HG02840 (cell line): ENCODE results near the gene HECTD2.
"Not testable (repeated sequence)": the region's sequence is repeated elsewhere in the genome, so short reads cannot be mapped to it uniquely, and the experiment has no call there.

ENCODE experiments used
- ATAC-seq: cut with Tn5 transposase; IDR thresholded peaks from one replicate; pipeline ENCODE4 v1.9.1; 2021; ENCODE audit warnings: mild to moderate bottlenecking, moderate library complexity, moderate number of reproducible peaks; ENCODE audit not compliant: unreplicated experiment, low FRiP score

Gene HECTD2

GRCh38 chr10:91534789-91535188 lies 124.6 kb downstream of the HECTD2 start:
- ATAC-seq = not testable (repeated sequence)

- ATAC-seq = no peak
Observed at GRCh38 chr10:91536111-91536510, 126.0 kb downstream of the HECTD2 start.

GRCh38 chr10:91536733-91537132 lies 126.6 kb downstream of the HECTD2 start:
- no peak for ATAC-seq

- no peak for ATAC-seq
Observed at GRCh38 chr10:91537614-91538383, 127.7 kb downstream of the HECTD2 start.

GRCh38 chr10:91539930-91540329 lies 129.8 kb downstream of the HECTD2 start:
- ATAC-seq = no peak

- no peak for ATAC-seq
Observed at GRCh38 chr10:91540733-91541132, 130.6 kb downstream of the HECTD2 start.

- no peak for ATAC-seq
Observed at GRCh38 chr10:91541481-91541880, 131.3 kb downstream of the HECTD2 start.

- ATAC-seq = no peak
Observed at GRCh38 chr10:91545384-91545783, 135.2 kb downstream of the HECTD2 start.

GRCh38 chr10:91545838-91546237 lies 135.7 kb downstream of the HECTD2 start:
- ATAC-seq = no peak

GRCh38 chr10:91549262-91549661 lies 139.1 kb downstream of the HECTD2 start:
- ATAC-seq = no peak

- no peak for ATAC-seq
Observed at GRCh38 chr10:91550021-91550420, 139.9 kb downstream of the HECTD2 start.

GRCh38 chr10:91551856-91552255 lies 141.7 kb downstream of the HECTD2 start:
- no peak for ATAC-seq

GRCh38 chr10:91552274-91553095 lies 142.3 kb downstream of the HECTD2 start:
- ATAC-seq = no peak

GRCh38 chr10:91555455-91555854 lies 145.3 kb downstream of the HECTD2 start:
- no peak for ATAC-seq

- no peak for ATAC-seq
Observed at GRCh38 chr10:91556691-91557566, 146.8 kb downstream of the HECTD2 start.

GRCh38 chr10:91557651-91558111 lies 147.5 kb downstream of the HECTD2 start:
- no peak for ATAC-seq

GRCh38 chr10:91558473-91558872 lies 148.3 kb downstream of the HECTD2 start:
- no peak for ATAC-seq

- ATAC-seq = no peak
Observed at GRCh38 chr10:91559169-91559568, 149.0 kb downstream of the HECTD2 start.

- ATAC-seq = no peak
Observed at GRCh38 chr10:91559750-91560149, 149.6 kb downstream of the HECTD2 start.

GRCh38 chr10:91560827-91561226 lies 150.7 kb downstream of the HECTD2 start:
- ATAC-seq = not testable (repeated sequence)
